ENCODE data around the gene TIAM2.

DNA sequence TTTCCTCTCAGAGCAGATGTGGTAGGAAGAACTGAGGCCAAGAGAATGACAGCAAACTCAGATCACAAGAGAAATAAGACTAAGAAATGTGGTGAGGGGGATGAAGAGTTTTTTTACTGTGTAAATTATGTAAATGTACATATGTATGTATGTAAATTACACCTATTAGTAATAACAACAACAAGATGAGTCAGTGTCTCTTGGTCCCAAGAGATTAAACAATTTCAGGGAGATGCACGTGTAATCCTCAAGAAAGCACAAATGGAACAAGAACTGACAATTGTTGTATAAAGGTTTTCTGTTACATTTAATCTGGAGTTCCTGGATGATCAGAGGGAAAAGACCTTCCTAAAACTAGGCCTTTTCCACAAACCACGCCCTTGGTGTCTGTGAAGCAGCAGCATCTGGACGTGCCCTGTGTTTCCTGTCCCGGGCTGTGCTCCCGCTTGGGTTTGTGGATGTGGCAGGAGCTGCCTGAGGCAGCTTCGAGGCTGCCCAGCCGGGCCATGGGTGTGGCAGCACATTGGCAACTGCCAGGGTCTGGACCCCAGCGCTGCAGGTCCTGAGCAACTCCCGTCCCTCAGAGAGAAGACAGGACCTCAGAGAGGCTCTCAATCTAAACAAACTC, 269.7 kb downstream of the TIAM2 start:
- TF ChIP-seq L3MBTL2 (conservative IDR thresholded peaks at IDR 0.05) (no peak), PKNOX1 (IDR thresholded peaks at IDR 0.05) (no peak), NFRKB (IDR thresholded peaks at IDR 0.05) (no peak), FOXM1 (IDR thresholded peaks at IDR 0.05; ENCODE audit: borderline replicate concordance) (no peak), SP1 (IDR thresholded peaks at IDR 0.05) (no peak), BHLHE40 (IDR thresholded peaks at IDR 0.05; ENCODE audit: borderline replicate concordance) (no peak), LEF1 (IDR thresholded peaks at IDR 0.05; ENCODE audit: borderline replicate concordance) (no peak), FOXK2 (IDR thresholded peaks at IDR 0.05) (no peak), CTBP1 (IDR thresholded peaks at IDR 0.05; ENCODE audit: borderline replicate concordance) (no peak), TARDBP (IDR thresholded peaks at IDR 0.05) (no peak), ELF4 (IDR thresholded peaks at IDR 0.05) (no peak)

Measured in HEK293T (cell line).